HG03066 (cell line): ENCODE results near the gene FUT4.
"Not testable (repeated sequence)": the region's sequence is repeated elsewhere in the genome, so short reads cannot be mapped to it uniquely, and the experiment has no call there.

Source experiments
- ATAC-seq: cut with Tn5 transposase; IDR thresholded peaks from one replicate; pipeline ENCODE4 v1.9.1; 2021; ENCODE audit warnings: low read depth; ENCODE audit not compliant: unreplicated experiment

Gene FUT4

GRCh38 chr11:94563176-94563847 lies 19.6 kb downstream of the FUT4 start:
- ATAC-seq = no peak

- no peak for ATAC-seq
Measured at GRCh38 chr11:94563848-94564467, 20.2 kb downstream of the FUT4 start.

- ATAC-seq = no peak
Measured at GRCh38 chr11:94567181-94567670, 23.5 kb downstream of the FUT4 start, which contains the start of gene PIWIL4. Gene PIWIL4 (plus strand): TSS chr11:94567368. CDS start chr11:94567519, 151 bp downstream.

GRCh38 chr11:94568200-94568599 lies 24.5 kb downstream of the FUT4 start:
- ATAC-seq = no peak

GRCh38 chr11:94568717-94569116 lies 25.0 kb downstream of the FUT4 start:
- ATAC-seq = no peak

GRCh38 chr11:94572975-94573374 lies 29.3 kb downstream of the FUT4 start:
- not testable (repeated sequence) for ATAC-seq

GRCh38 chr11:94574193-94574961 lies 30.7 kb downstream of the FUT4 start:
- no peak for ATAC-seq

- ATAC-seq = no peak
Measured at GRCh38 chr11:94576306-94576705, 32.6 kb downstream of the FUT4 start.

- no peak for ATAC-seq
Measured at GRCh38 chr11:94577841-94578240, 34.1 kb downstream of the FUT4 start.

- ATAC-seq = peak; percentile 67
Measured at GRCh38 chr11:94581926-94582325, 38.2 kb downstream of the FUT4 start.

GRCh38 chr11:94583213-94583865 lies 39.6 kb downstream of the FUT4 start:
- no peak for ATAC-seq

- ATAC-seq = no peak
Measured at GRCh38 chr11:94583866-94584500, 40.3 kb downstream of the FUT4 start.

- no peak for ATAC-seq
Measured at GRCh38 chr11:94584978-94585377, 41.3 kb downstream of the FUT4 start.

GRCh38 chr11:94585399-94585798 lies 41.7 kb downstream of the FUT4 start:
- no peak for ATAC-seq

GRCh38 chr11:94586546-94586945 lies 42.8 kb downstream of the FUT4 start:
- no peak for ATAC-seq

- ATAC-seq = no peak
Measured at GRCh38 chr11:94586978-94587377, 43.3 kb downstream of the FUT4 start.

- ATAC-seq = no peak
Measured at GRCh38 chr11:94588366-94588942, 44.7 kb downstream of the FUT4 start.

GRCh38 chr11:94590352-94591041 lies 46.8 kb downstream of the FUT4 start:
- ATAC-seq = no peak

- ATAC-seq = peak; percentile 71
Measured at GRCh38 chr11:94593030-94593429, 49.3 kb downstream of the FUT4 start.
